ENCODE data around the gene WDR55.

DNA sequence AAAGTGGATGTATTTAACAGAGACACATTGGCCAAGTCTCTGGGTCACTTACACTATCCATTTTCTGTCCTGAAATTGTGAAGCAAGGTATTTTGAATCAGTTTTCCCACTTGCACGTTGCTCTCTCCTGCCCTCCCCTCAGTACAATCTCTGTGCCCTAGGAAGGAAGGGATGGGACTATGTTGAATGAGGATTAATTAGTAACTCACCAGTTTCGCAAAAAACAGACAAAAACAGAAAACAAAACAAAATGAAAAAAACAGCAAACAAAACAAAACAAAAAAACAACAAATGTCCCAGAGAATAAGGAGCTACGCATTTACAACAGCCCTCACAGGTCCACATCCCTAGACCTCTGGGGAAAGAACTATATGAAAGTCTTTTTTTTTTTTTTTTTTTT lies 30.6 kb upstream of the WDR55 start:
- TF ChIP-seq CTCF (optimal IDR thresholded peaks at IDR 0.05 in 1 of 3, IDR thresholded peaks at IDR 0.05 in 1 of 3, conservative IDR thresholded peaks at IDR 0.05 in 1 of 3; ENCODE audit: extremely low read depth in 1 of 3, insufficient read depth in 2 of 3, low read length in 3 of 3) (no peak), EZH2 (IDR thresholded peaks at IDR 0.05; ENCODE audit: low read length) (no peak)
